Effector CD8-positive, alpha-beta T cell (primary cell): Measurements from ENCODE around the gene COLQ.

Experiments used
- DNase-seq: peaks from one replicate; lab custom pipeline; 2025; lab: John Stamatoyannopoulos, UW

COLQ gene

DNA sequence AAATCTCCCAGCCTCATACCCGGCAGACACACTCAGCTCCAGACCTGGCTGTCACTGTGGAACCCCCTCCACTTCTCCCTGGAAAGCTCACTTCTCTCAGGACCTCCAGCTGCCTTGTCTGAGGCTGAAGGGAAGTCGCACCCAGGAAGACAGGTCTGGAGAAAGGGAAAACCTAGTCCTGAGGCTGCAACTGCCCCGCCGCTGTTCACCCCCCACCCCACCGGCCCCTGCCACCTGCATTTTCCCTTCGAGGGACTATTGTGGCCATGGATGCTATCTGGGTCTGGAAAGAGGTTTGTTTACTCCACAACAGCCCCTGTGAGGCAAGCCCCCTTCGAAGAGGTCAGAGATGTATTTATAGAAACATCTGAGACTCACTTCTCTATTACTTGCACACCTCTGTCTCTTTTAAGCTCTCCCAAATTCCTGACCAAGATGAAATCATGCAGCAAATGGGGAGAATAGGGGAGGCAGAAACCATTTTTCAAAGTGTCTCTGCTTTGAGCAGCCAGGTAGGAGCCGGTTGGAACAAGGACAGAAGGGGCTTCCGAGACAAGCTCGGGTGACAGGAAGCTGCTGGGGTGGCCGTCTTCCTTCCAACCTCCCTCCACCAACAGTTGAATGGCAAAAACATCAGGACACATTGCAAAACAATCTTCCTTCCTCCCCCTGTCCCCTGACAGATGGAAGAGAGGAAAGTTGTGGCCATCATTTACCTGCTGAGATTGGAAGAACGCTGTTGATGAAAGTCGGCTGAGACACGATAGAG lies 518 bp downstream of the COLQ start:
- no peak for DNase-seq

DNA sequence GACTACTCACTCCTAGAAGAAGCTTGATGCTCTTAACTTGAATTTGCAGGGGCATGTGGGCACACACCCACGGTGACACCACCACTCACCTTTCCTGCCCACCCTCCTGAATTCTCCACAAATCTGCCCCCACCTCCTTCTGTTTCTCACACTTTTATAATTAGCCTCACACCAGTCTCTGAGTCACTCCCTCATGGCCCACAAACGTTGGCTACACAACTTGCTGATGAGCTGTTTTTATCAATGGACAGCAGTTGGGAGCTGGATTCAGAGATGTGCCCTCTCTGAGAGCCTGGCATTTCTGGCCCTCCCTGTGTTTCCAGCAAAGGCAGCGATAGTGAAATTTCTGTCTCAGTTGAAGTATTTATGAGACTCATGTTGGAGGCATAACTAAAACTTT lies 1.3 kb downstream of the COLQ start:
- DNase-seq: no peak

DNA sequence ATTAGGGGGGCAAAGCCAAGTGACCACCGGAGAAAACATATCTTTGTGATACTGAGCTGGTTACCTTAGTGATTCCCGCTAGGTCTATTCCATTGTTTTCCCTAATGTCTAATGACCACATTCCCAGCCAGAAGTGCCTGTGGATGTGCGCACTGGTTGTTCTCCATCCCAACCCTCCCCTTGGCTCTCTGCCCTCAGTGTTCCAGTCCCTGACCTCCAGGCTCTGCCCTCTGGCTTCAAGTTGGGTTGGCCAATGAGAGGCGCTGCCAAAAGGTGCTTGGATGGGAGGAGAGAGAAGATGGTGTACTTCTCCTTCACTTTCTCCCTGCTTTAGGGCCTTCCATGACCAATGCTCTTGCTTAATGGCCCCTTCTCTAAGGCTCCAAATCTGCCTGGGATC lies 2.4 kb downstream of the COLQ start:
- DNase-seq: no peak

DNA sequence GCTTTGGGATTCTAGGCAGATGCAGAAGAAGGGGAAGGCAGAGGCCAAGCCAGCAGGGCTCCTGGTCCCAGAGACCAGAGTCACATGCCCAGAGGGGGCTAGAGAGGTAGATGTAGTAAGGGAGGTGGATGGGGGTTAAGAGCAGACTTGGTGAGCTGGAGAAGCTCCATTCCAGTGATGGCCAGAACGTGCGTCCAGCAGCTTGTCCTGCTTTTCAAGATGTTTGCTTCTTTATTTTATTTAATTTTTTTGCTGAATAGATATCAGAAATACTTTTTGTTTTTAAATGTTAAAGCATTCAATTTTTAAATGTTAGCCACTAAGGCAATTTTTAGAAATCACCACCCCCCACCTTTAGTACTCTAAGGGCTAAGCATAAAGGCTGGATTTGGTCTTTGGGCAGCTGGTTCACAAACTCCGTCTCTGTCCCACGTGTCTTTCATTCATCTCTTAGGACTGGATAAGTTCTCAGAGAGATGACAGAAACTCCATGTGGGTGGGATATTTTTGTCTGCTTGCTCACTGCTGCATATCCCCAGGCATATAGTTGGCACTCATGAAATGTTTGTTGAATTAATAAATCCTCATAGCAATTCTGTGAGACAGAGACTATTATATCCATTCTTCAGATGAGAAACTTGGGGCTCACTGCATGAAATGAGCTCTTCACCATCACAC lies 6.7 kb downstream of the COLQ start:
- DNase-seq: no peak

DNA sequence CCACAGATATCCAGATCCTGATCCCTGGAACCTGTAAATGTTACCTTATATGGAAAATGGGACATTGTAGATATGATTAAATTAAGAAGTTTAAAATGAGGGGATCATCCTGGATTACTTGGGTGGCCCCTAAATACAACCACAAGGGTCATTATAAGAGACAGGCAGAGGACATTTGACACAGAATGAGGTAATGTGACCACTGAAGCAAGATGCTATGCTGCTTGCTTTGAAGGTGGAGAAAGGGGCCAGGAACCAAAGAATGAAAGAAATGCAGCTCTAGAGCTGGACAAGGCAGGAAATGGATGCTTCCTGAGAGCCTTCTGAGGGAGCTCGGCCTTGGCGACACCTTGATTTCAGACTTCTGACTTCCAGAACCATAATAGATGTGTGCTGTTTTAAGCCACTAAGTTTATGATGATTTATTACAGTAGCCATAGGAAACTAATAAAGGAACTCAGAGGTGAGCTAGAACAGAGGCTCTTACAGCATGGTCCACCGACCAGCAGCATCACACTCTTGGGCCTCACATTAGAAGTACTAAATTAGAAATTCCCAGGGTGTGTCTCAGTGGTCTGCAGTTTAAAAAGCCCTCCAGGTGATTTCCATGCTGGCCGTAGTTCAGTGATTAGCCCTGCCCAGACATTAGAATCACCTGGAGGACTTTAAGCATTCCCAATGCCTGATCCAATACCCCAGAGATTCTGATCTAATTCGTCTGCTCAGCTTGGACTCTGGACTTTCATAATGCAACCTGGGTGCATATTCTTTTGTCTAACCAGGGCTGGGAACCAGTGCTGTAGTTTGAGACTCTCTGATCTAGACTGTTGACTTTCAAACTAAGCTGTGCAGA lies 7.5 kb downstream of the COLQ start:
- DNase-seq: no peak

DNA sequence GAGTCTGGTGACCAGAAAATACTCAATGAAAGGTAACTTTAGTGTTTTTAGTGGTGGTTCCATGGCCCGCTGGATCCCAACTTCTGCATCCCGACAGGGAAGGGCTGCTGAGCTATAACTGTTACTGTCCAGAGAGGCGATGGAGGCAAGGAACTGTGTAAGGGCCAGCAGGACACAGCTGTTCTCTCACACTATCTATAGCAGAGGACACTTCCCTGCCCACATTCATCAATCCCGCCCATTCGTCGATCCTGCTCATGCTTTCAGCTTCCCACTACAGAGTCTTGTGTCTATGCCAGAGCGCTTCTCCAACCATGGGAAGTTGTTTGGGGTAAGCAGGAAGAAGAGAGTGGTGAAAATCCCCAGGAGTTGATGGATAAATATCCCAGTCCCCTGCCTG lies 8.4 kb downstream of the COLQ start:
- no peak for DNase-seq

DNA sequence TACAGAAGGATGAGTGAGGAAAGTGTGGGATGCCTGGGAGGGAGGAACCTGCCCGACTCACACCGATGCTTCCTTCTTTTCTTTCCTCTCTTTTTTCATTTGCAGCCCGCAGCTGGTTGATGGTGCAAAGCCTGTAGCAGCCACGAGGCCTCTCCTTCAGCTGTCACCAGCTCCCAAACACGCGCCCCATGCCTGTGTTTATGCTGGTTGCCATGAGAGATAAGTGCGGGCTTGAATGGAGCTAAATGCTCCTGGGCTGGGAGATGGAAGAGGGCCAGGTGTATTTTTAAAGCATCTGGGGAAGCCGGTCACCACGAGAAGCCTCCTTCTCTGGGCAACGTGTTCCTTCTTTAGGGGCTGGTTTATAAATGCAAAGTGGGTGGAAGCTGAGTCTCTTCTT lies 9.3 kb downstream of the COLQ start:
- DNase-seq: no peak

DNA sequence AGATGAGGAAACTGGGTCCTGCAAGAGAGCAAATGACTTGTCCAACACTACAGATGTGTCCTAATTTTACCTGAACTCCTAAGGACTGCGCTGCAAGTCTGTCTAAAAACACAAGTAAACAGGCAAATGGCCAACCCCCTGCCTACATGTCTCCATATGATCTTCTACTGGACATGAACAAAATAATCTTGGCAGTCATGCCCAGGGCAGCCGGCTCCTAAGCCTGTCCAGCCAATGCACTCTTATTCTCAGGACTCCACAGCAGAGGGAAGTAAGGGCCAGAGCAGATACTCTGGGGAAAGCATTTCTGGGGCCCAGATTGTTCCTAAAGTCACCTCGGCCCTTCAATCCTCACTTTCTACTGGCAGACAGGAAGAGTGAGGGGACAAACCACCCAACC lies 10.3 kb downstream of the COLQ start:
- DNase-seq: no peak

DNA sequence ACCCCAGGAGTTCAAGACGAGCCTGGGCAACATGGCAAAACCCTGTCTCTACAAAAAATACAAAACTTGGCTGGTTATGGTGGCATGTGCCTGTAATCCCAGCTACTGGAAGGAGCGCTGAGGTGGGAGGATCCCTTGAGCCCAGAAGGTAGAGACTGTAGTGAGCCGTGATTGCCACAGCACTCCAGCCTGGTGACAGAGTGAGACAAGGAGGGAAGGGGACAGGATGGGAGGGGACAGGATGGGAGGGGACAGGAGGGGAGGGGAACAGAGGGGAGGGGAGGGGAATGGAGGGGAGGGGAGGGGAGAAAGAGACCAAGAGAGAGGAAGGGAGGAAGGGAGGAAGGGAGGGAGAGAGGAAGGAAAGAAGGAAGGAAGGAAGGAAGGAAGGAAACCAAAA lies 11.0 kb downstream of the COLQ start:
- DNase-seq: no peak

DNA sequence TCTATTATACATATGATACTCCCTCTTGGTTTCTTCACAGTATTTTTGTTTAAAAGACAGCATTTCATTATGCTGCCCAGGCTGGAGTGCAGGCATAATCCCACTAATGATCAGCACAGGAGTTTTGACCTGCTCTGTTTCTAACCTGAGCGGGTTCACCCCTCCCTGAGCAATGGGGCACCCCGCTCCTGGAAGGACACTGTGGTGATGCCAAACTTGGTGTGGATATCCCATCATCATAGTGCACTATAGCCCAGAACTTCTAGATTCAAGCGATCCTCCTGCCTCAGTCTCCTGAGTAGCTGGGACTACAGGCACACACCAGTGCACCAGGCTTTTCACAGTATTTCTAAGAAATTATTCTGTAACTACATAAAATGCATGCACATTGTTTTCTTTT lies 14.9 kb downstream of the COLQ start:
- DNase-seq: no peak

DNA sequence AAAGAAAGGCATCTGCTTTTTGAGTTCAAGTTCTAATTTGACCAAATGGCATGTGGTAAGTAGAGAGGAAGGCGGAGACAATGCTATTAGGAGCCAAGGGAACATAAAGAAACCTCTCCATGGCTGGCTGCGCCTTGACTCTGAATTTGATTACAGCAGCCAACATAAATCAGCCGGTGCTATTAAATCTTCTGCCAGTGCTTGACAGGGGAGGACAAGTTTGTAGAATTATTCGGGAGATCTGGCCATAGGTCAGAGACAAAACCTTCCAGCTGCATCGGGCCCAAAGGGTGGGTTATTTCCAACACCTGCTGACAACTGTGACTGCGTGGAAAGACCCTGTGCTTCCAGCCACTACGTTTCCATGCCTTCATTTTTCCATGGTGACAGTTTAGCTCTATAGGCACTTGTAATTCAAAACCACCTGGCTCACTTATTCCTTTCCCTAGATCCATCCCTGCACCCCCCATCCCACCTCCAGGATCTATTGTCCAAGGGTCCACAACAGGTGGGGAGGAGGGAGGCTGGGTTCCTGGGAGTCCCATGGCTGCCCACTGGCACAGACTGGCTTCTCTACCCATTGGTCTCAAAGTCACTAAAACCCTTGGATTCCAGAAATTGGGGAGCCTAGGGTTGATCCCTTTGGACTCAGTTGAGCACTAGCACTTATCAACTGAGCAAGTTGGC lies 15.9 kb downstream of the COLQ start:
- DNase-seq: no peak

DNA sequence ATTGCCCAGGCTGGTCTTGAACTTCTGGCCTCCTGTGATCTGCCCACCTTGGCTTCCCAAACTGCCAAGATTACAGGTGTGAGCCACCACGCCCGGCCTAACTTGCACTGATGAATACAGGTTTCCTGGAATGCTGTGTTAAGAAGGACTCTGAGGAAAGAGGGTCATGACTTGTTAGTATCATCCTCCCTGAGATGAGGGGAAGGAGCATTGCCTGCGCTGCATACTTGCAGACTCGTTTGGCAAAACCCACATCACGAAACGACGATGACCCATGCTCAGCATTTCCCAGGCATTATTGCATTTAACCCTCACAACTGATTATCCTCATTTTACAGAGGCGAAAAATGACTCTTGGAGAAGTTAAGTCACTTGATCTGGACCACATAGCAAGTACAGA lies 18.9 kb downstream of the COLQ start:
- DNase-seq: no peak

DNA sequence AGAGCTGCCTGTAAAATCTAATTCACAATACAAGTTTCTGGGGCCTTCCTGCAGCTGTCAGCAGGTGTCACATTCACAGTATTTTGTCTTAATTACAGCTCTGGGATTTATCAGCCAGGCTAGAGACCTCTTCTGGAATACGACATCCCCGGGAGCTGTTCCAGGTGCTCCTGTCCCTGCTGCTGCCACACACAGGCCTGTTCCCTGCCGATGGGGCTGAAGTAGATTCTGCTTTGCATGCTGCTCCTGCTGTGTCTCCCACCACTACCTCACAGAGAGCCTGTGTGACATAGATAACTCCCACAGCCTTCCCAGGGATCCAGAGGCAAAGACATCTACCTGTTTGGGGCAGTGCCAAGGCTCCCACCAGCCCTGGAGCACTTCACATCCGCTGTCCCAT lies 20.4 kb downstream of the COLQ start:
- no peak for DNase-seq

DNA sequence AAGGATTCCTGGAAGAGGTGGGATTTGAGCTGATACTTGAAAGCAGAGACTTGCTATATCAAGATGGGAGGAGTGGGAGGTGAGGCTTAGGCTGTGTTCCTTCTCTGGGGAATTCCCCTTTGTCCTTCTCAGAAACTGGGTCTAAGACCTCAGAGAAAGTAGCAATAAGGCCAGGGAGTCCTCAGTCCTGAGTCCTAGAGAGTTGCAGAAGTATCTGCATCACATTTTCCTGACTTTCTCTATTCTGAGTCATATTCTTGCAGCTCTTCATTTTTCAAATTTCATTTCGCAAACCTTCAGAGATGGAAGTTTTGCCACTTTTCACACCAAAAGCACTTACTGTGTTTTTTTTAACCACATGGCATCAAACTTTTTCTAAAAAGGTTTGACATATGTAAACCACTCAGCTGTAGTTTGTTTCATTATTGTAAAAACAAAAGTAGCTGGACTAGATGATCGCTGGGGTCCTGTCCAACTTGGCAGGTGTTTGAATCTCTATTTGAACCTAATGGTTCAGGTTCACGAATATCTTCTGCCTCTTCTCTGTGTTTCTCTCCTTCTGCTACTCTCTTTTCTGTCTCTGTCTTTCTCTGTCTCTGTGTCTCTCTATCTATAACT lies 21.3 kb downstream of the COLQ start:
- DNase-seq: no peak

DNA sequence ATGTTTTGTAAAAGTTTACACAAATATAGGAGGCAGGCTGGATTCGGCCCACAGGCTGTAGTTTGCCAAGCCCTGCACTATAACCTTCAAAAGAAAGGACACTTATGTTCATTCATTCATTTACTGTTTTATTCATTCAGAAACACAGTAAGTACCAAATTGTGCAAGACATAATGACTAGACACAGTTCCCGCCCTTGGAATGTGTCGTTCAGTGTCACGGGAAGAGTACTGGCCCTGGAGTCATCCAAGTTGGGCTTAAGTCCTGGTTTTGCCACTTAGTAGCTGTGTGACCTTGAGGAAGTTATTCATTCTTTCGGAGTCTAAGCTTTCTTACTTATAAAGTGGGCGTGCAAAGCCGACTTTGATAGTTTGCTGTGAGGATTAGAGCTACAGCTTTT lies 22.0 kb downstream of the COLQ start:
- DNase-seq: no peak

DNA sequence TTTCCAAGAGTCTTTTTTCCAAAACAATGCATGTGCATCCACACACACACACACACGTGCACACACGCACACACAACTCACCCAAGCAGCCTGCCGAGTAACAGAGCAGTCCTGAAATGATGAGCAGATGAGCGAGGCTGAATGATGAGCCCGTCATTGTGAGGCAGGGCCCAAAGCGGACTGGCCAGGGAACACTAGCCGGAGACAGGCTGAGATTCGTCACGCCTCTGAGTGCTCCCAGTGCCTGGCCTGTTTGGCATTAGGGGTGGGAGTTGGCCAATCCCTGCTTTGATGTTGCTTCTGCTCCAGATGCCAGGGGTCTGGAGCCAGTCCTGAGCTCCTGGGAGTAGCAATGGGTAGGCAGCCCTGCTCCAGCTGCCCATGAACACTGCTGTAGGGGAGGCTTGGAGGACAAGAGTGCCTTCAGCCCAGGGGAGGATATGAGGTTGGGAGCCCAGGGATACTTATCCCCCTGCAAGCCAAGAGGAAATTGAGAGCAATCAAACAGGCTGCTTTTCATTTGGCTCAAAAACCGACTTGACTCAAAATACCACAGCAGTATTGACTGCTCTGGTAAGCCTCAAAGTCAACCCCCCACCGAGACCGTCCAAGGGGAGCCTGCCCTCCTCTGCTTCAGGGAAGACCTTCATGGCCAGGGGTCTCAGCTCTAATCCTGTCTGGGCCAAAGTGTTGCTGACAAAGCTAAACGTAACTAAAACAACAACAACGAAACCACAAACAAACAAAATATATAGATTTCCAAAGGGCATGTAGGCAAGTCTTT lies 22.9 kb downstream of the COLQ start:
- DNase-seq: no peak

DNA sequence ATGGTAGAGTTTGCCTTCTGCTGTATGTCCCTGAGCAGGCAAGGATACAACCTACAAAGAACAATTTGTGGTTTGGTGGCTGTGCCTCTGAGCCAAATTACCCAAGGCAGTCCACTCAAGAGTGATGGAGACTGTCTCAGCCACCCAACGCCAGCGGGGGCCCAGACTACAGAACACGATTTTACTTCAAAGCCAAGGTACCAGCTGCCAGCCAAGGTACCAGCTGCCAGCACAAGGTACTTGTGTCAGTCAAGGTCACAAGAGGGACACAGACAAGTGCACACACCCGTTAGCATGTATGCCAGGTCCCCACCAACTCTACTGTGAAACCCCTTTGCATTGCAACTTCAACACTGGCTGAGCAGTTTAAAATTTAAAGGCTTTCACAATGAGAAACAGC lies 23.5 kb downstream of the COLQ start:
- no peak for DNase-seq

DNA sequence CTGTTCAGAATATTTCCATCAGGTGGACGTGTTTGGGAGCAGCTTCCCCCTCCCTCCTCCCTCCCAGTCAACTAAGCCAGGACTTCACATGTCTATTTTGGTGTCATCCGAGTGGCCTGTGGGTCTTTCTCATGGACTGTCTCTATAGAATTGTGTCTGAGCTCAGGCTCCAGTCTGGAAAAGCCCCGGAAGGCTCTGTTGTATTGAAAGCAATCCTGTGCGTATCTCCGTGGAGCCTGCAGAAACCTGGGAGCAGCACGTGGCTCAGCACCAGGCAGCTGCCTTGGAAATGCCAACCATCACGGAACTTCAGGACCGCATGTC lies 25.2 kb downstream of the COLQ start:
- no peak for DNase-seq

DNA sequence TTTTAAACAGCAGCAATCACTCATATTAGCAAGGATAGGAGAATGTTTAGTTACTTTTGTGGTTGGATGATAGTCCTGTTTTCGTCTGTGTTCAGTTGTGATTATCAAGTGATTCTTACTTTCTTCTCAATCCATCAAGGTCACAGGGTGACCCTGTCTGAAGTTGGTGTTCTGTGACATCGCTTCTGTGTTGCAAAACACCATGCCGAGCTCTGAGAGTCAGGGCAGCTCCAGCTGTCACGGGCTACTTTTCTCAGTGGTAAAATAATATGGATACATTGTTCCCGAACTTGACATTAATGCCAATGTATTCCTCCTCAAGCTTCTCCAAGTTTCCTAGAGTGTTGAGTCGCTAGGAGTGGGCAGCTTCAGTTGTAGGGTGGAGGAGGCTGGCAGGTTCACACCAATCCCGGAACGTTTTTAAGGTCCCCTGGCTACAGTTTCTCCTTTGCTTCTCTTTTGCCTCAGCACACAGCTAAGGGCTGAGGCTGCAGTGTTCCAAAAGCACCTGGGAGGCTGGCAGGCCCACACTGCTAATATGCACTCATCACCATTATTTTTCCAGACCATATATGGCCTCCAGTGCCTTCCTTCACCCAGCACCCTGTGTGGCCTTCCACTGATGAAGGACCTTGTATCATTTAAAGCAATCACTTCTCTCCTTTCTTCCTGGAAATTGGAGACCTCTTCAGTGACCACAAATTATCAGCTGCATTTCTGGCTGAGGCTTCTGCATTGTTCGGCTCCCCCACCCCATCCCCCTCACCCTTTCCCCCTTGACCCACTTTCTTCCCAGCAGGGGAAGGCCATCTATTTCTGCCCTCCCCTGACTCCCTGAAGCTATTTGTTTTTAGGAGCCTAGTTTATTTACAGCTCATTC lies 25.8 kb downstream of the COLQ start:
- DNase-seq: no peak

DNA sequence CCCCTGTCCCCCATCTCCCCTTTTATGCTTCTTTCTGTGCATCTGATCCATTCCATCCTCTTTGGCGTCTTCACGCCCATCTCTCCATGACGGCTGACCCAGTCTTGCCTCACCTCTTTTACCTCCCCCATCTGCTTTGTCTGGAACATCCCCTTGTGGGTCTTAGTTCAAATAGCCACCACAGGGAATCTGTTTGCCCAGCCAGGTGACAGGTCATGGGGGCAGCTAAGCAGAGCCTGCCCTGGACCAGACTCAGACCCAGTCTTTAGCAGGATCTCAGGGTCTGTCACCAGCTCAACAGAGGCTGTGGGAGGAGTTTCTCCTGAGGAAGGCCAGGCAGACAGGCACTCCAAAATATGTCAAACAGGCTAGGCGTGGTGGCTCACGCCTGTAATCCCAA lies 28.1 kb downstream of the COLQ start:
- no peak for DNase-seq
